Heart left ventricle (tissue), 16 donors: ENCODE data around the gene CD53. TPM values are rescaled to one million over a fixed set of nuclear protein-coding genes. Genes with fewer than 3 reads are reported as not detected.
A peak's percentile ranks its signal among the peaks of the same experiment; 100 is the strongest.

Source experiments
- ATAC-seq, 4 donors: fragments of 200-7000 bp; cut with Tn5 transposase; one replicate each; pipeline ENCODE4 v1.9.1; 2020 to 2022; ENCODE audit warnings: moderate library complexity in 4 of 4, mild to moderate bottlenecking in 3 of 4, moderate number of reproducible peaks in 1 of 4
- DNase-seq, 5 donors: peaks; one replicate each; pipeline ENCODE4 v3.0.0-alpha.2; 2020
- H3K27ac ChIP-seq, 12 donors: fragments of 200-600 bp; sonication (generic) in 4 of 12; one replicate each; pipeline versions ENCODE4 v1.5.0 to v1.8.0; 2016 to 2022; ENCODE audit warnings: mild to moderate bottlenecking in 2 of 12
- H3K27me3 ChIP-seq, 9 donors: fragments of 200-600 bp; sonication (generic) in 2 of 9; one replicate each; pipeline versions ENCODE4 v1.5.1 to v1.8.0; 2016 to 2022; ENCODE audit warnings: mild to moderate bottlenecking in 3 of 9
- H3K36me3 ChIP-seq, 9 donors: fragments of 200-600 bp; sonication (generic) in 2 of 9; one replicate each; pipeline versions ENCODE4 v1.5.0 to v1.8.0; 2018 to 2022; ENCODE audit warnings: mild to moderate bottlenecking in 2 of 9
- H3K4me1 ChIP-seq, 12 donors: fragments of 200-600 bp; sonication (generic) in 4 of 12; one replicate each; pipeline versions ENCODE4 v1.5.0 to v1.8.0; 2016 to 2022; ENCODE audit warnings: mild to moderate bottlenecking in 3 of 12
- H3K4me3 ChIP-seq, 12 donors: fragments of 200-600 bp; sonication (generic) in 4 of 12; one replicate each; pipeline versions ENCODE4 v1.5.0 to v1.8.0; 2017 to 2022; ENCODE audit warnings: mild to moderate bottlenecking in 9 of 12, moderate library complexity in 4 of 12
- H3K9me3 ChIP-seq, 12 donors: fragments of 200-600 bp; sonication (generic) in 4 of 12; one replicate each; pipeline versions ENCODE4 v1.5.0 to v1.8.0; 2016 to 2022; ENCODE audit warnings: mild to moderate bottlenecking in 1 of 12
- CTCF ChIP-seq, 12 donors: fragments of 200-600 bp; sonication (generic) in 4 of 12; IDR thresholded peaks; one replicate each; pipeline versions ENCODE4 v1.5.0 to v1.8.0; 2018 to 2022; ENCODE audit warnings: antibody characterized with exemption in 12 of 12, mild to moderate bottlenecking in 5 of 12
- POLR2A ChIP-seq, 2 donors: fragments of 450-650 bp; IDR thresholded peaks; one replicate each; pipeline ENCODE4 v1.6.1; 2017; ENCODE audit warnings: antibody characterized with exemption in 2 of 2, mild to moderate bottlenecking in 2 of 2, moderate library complexity in 2 of 2
- WGBS, 4 donors: extraction: QIAGEN DNeasy Blood & Tissue Kit in 2 of 4; methylation state at CpG; one replicate each; pipeline versions ENCODE4 v1.1.5 to v1.1.7; 2013 to 2018; 5-methylcytosine and 5-hydroxymethylcytosine counted together
- intact Hi-C, 10 donors: fragments of 100-400 bp; cut with DNase I; formaldehyde crosslinking; loops; one replicate each; pipeline versions ENCODE4 v1.11.1 to v1.14.2; 2022
- polyA plus RNA-seq, 2 donors: library from polyadenylated mRNA; stranded (reverse); fragments of 200-250 nt; gene quantifications; one replicate each; pipeline ENCODE4 v1.2.3, GENCODE V29; 2013
- total RNA-seq, 9 donors: library from RNA; depleted of rRNA in 2 of 9; stranded (reverse); fragments of >200 nt in 2 of 9; fragmentation: NEBNext Ultra II Directional in 3 of 9; extraction: Animal tissue kit (Norgen Biotek cat#: 25700) in 3 of 9; gene quantifications; one replicate each; pipeline versions ENCODE4 v1.1.0 to v1.2.4, GENCODE V29; 2016 to 2023
- donor health status: ischemic (EF 13 %, LVEDD 7.1; RV severe dilation, severe dysfunction).
- donor health status: healthy with polysubstance abuse.
- donor health status: DM: no; HTN: yes; CAD: no.
- donor health status: DM: no; HTN: no; CAD: no.
- donor health status: ischemic (EF 25% LVEDD 6.9; RV normal size, moderate dysfunction).
- donor health status: ischemic (EF 25% LVEDD 5.7; RV mildly dilated, moderate dysfunction).
- donor health status: healthy.
- donor health status: DM: yes; HTN: yes; CAD: no.
- donor health status: ischemic (EF 35%, LVEDD 5.7; RV mildly dilated, moderate dysfunction).
- donor health status: nonischemic (EF 11% LVEDD 7.7; RV severe dilation, severe dysfunction).
- donor health status: DM: yes; HTN: yes; CAD: no.
- donor health status: PGD.
- donor health status: ischemic (EF 29% LVEDD 5.4; RV normal size, mild dysfunction).
- donor health status: nonischemic (EF 23%, LVEDD 6.1; RV moderate dilation, normal function).

CD53 gene
- total and polyA plus RNA-seq, 11 donors: 3.7 to 101 (median 8.0) TPM

- TF ChIP-seq POLR2A (IDR thresholded peaks at IDR 0.05): no peak
- TF ChIP-seq CTCF (IDR thresholded peaks at IDR 0.05): no peak
- no peak for DNase-seq
- 33 to 43% (median 36%) methylated on average over 1 of the region's 1 CpG for WGBS, 4 donors
- no peak for ATAC-seq
- H3K27ac ChIP-seq: no peak overlapping the region
- H3K4me1 ChIP-seq: no peaks in the 10 kb centered on the region
- H3K27me3 ChIP-seq: no peaks in the 10 kb centered on the region
- intact Hi-C loops: no loop called here
- H3K9me3 ChIP-seq: peaks cover 0 to 61% (median 14%) of the 10 kb centered on the region in 12 donors
- H3K36me3 ChIP-seq: no peaks in the 10 kb centered on the region
- no peak overlapping the region for H3K4me3 ChIP-seq
These were observed 8.7 kb upstream of the CD53 start for GRCh38 chr1:110864287-110864686.

DNA sequence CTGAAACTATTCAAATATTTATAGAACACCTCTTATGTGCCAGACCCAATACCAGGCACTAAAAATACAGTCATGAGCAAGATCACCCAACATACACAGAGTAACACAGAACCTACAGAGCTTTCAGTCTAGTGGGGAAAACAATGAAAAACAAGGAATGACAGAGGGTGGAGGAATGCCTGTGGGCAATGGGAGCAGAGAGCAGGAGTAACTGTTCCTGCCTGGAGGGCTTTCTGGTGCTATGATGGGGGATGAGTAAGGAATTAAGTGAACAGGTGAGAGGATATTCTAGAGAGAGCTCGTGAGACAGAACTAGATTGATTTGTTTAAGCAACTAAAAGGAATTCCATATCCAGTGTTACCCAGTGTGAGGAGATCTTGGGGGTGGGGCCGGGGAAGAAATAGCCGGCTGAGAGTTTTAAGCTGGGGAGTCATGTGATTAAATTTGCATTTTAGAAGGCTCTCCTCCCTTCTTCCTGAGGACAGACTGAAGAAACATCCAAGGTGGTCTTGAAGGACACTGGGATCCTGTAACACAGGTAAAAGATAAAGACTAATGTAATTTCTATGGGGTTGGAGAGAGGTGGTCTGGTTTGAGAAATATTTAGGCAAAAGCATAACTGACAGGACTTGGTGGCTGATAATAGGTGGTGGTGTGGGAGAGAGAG, 2.1 kb upstream of the CD53 start:
- Histone ChIP-seq H3K27ac (no peak overlapping the region), H3K9me3 (peaks cover 0 to 29% (median 10%) of the 10 kb centered on the region in 12 donors), H3K4me3 (no peak overlapping the region), H3K4me1 (peaks cover 0 to 18% (median 0%) of the 10 kb centered on the region in 12 donors), H3K27me3 (no peaks in the 10 kb centered on the region), H3K36me3 (no peaks in the 10 kb centered on the region)
- TF ChIP-seq CTCF (IDR thresholded peaks at IDR 0.05) (no peak), POLR2A (IDR thresholded peaks at IDR 0.05) (no peak)
- DNase-seq (no peak), ATAC-seq (no peak)
- intact Hi-C loops: no loop called here
- 40 to 50% (median 41%) methylated on average over 3 of the region's 3 CpGs for WGBS, 4 donors

GRCh38 chr1:110872366-110872744, 593 bp upstream of the CD53 start:
- intact Hi-C loops: no loop called here
- WGBS, 4 donors: 57 to 71% (median 68%) methylated on average over 2 of the region's 2 CpGs

More at GRCh38 chr1:110872366-110872744, 593 bp upstream of the CD53 start:
- TF ChIP-seq CTCF (IDR thresholded peaks at IDR 0.05) (no peak), POLR2A (IDR thresholded peaks at IDR 0.05) (no peak)
- H3K27ac ChIP-seq: peak overlapping the region in 5 of 12 donors; percentile 3 to 95 (median 38)
- ATAC-seq (no peak), DNase-seq (no peak)
- peaks cover 0 to 16% (median 10%) of the 10 kb centered on the region in 12 donors for H3K9me3 ChIP-seq
- no peaks in the 10 kb centered on the region for H3K27me3 ChIP-seq
- peak overlapping the region in 1 of 12 donors; percentile 72 for H3K4me3 ChIP-seq
- no peaks in the 10 kb centered on the region for H3K36me3 ChIP-seq
- H3K4me1 ChIP-seq: peaks cover 0 to 32% (median 0%) of the 10 kb centered on the region in 12 donors
